Measurements from ENCODE around the gene SLC2A13. TPM values are rescaled to one million over a fixed set of nuclear protein-coding genes. Genes with fewer than 3 reads are reported as not detected.

The SLC2A13 gene
- total RNA-seq, 1 experiment from 2014 or later = 47.9 TPM

DNA sequence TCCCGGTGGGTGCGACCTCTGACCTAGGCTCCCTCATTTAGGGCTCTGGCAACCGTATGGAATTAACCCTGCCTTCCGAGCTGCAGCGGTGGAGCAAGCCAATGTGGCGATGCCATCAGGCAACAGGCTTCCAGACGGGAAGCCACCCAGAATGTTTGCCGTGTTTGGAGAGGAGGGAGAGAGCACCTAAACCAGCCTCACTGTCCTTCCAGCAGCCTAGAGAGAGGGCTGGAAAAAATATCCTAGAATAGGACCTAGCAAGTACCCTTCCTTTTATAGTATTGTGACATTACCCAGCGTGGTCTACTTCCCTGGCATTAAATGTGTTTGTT is 287 bp upstream of the SLC2A13 start:
- no peak for DNase-seq (ENCODE audit: extremely low read depth, low read depth)

DNA sequence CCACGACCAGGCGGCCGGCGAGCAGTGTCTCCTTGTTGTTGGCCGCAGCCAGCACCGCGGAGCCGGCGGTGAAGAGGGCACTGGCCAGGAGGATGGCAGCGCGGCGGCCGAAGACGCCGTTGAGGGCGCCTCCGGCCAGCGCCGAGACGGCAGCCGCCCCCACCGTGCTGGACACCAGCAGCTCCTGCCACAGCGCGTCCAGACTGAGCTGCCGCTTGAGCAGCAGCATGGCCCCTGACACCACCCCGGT is 691 bp downstream of the SLC2A13 start:
- no peak for DNase-seq (ENCODE audit: extremely low read depth, low read depth)

DNA sequence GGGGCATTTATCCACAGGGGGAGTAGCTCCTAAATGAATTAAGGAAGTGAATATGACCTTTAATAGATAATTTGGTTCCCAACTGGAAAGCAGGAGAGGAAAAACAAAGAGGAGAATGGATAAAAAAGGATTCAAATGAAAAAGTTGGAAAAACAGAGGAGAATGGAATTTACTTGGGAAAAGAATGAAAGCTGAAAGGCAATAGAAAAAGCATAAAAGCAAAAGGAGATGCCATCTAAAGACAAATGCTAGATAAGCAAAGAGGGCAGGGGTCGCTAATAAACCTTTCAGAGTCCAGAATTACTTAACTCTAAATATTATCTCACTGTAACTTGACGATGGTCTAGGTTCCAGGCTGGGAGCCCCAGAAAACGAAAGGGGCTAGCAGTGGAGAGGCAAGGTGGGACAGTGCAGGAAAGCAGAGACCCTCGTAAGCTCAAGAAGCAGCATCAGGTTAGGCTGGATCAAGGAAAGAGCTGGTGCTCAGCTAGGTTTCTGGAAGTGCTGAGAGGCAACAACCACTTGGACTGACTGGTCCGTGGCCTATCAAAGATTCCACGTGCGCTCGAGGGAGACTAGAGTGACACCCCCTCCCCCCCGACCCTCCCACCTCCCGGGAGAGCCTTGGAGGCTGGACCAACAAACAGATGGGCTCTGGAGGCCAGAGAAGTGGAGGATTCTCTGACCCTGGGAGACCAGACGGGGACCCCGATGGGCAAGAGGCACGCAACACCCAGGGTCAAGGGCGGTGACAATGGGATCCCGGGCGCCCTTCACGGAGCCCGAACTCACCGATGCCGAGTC is 1.2 kb downstream of the SLC2A13 start:
- no peak for DNase-seq (ENCODE audit: extremely low read depth, low read depth)

DNA sequence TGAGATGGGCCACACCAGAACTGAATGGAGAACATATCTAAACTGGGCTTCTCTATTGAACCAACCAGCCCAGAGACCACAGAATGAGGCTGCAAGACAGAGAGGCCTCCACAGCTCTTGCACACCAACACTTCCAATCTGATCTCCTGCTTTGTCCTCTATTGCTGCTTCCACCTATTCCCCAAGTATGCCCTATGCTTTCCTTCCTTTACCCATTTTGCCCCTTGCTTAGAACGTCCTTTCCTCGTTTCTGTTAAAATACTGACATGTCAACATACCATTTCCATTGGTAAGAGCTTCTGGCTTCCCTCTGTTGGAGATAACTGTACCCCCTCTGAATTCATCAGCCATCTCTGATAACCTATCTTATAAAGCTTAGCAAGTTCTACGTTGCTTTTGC is 2.8 kb downstream of the SLC2A13 start:
- no peak for DNase-seq (ENCODE audit: extremely low read depth, low read depth)

DNA sequence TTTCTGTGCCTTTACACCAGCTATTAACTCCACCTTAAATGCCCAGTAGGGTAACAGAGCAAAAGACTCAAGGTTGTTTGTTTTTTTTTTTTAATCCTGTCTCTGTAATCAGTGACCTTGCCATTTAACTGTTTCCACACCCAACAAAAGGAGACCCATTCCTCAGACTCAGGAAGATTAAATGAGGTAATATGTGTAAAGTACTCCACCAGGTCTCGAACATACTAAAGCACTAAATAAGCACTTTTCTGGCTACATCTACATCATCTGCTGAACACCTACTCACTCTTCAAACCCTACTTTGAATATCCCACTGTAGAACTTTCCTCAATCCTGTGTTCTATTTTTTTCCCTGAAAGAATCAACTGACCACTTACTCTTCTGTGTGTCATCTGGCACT is 4.1 kb downstream of the SLC2A13 start:
- no peak for DNase-seq (ENCODE audit: extremely low read depth, low read depth)

DNA sequence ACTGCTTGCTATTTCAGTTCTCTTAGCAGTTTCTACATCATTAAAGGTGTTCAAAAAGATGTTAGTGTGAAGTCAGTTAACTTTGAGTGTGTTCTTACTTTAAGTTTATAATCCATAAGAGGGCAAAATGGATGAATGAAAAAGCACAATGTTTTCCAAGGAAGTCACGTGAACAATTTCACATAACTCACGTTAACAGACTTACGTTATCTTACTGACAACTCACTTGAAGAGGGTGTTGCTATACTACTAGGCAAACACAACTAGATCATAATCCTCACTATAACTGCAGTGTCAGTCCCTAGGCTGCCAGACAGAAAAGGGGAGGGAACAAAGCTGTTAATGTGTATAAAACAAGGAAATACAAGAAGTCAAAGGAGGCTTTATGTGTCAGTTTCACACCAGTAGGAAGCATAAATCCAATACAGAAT is 6.4 kb downstream of the SLC2A13 start:
- no peak for DNase-seq (ENCODE audit: extremely low read depth, low read depth)

DNA sequence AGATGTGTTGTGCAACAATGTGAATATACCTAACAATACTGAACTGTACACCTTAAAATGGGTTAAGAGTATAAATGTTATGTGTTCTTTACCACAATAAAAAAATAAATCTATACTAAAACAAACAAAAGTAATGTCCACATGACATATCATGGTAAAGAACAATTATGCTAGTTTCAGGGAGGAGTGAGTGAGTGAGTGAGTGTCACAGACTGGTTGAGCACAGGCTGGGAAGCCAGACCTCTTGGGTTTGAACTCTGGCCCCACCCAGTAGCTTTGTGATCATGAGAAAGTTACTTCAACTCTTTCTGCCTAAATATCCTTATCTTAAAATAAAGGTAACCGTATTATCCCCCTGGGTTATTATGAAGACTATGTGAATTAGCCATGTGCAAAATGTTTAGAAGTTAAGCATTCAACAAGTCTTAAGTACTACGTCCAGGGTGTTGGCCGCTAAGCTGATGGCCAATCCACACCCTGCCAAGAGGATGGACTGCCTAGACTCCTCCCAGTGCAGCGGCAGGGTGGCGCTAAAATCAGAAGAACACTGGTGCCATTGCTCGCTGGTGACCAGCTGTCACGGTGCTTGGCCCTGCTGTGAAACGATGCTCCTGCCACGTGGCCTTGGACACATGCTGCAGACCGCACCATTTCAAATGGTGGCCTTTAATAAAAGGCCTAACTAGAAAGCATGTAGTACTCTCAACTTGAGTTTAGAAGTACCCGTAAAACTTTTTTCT is 7.3 kb downstream of the SLC2A13 start:
- DNase-seq (ENCODE audit: extremely low read depth, low read depth) = no peak

DNA sequence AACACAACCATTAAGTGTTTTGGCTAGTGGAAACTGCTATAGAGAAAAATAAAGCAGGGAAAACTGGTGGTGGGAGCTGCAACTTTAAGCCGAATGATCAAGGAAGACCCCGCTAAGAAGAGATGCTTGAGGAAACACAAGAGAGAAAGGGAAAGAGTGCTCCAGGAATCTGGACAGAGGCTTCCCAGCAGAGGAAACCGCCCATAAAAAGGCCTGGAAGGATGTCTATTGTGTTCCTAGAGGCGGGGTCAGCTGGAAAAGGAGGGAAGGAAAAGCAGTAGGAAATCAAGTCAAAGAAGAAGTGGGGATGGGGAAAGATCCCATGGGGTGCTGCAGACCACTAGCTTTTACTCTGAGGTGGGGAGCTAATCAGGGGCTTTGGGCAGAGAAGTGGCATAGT is 12.4 kb downstream of the SLC2A13 start:
- no peak for DNase-seq (ENCODE audit: extremely low read depth, low read depth)

DNA sequence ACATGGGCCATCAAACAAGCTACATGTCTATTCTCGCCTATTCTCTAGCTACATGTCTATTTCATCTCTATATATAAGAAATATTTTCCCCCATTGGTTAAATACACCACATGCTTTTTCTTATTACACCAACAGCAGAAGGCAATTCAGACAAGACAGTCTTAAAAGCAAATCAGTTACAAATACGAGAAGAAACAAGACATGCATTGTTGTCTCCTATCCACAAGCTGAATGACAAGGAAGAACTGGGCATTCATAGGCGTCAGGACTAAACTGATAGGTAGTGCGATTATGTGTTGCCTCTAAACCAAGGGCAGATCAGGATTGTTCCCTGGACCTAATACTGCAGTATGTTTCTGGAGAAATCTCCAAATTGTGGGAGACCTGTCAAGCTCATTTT is 19.4 kb downstream of the SLC2A13 start:
- DNase-seq (ENCODE audit: extremely low read depth, low read depth) = no peak

DNA sequence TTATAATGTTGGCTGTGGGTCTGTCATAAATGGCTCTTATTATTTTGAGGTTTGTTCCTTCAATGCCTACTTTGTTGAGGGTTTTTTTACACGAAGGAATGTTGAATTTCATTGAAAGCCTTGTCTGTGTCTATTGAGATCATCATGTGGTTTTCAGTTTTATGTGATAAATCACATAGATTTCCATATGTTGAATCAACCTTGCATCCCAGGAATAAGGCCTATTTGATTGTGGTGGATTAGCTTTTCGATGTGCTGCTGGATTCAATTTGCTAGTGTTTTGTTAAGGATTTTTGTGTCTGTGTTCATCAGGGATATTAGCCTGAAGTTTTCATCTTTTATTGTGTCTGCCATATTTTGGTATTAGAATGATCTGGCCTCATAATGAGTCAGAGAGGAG is 27.6 kb downstream of the SLC2A13 start:
- no peak for DNase-seq (ENCODE audit: extremely low read depth, low read depth)

DNA sequence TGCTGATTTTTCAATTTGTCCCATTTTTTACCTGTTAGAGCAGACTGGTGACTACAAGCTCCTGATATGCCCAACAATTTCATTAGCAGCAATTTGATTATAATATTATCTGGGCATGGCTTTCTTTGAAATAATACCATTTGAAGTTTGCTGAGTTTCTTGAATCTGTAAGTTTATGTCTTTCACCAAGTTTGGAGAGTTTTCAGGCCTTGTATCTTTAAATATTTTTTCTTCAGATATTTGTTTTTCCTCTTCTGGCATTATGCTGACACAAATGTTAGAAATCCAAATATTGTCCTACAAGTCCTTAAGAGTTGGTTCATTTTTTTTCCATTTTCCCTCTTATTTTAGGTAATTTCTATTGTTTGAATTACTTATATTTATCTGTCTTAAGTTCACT is 30.4 kb downstream of the SLC2A13 start:
- DNase-seq (ENCODE audit: extremely low read depth, low read depth) = no peak

DNA sequence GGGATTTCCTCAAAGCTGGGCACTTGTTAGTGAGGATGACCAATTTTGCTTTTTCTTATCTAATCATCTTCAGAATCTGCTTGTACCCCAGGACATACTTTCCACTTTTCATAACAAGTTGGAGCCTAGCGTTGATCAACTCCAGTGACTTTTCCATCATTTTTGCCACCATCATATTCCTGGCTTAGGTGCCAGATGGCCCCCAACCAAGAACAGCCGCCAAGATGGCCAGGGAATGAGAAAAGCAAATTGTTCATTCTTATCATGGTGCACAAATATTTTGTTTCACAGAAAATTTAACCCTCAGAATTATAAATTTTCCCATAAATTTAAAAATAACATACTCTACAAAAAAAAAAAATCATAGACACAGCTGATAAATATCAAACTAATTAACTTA is 37.5 kb downstream of the SLC2A13 start:
- no peak for DNase-seq (ENCODE audit: extremely low read depth, low read depth)

DNA sequence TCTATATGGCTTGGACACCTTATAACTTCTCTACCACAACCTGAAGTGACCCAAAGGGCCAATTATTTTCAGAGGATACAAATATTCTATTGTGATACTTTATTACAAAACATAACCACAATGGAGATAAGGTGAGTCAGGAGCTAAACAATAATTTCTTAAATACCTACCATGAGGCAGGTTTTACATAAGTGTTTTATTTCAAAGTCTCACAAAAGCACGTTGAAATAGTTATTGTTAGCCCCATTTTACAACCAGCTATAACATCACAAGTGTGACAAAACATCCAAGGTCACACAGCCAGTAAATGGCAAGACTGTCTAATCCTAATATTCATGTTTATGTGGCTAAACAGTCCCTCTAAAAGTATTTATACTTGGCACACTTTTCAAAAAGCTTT is 40.2 kb downstream of the SLC2A13 start:
- no peak for DNase-seq (ENCODE audit: extremely low read depth, low read depth)

DNA sequence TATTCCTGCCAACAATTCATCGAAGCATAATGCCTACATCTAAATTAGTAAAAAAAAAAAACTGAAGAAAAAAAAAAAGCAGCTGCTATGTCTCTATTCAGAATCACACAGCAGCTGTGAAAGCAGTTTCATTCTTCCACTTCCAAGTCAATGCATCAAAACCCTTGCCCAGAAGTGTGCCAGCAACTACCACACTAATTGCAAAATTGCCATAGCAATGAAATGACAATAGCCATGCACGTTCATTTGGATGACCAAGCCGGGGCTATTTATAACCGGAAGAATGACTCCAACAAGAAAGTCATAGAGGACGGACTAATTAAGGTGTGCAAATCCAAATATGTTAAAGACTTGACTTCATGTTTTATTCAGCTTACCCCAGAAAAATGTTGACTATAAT is 42.5 kb downstream of the SLC2A13 start:
- DNase-seq (ENCODE audit: extremely low read depth, low read depth) = no peak

DNA sequence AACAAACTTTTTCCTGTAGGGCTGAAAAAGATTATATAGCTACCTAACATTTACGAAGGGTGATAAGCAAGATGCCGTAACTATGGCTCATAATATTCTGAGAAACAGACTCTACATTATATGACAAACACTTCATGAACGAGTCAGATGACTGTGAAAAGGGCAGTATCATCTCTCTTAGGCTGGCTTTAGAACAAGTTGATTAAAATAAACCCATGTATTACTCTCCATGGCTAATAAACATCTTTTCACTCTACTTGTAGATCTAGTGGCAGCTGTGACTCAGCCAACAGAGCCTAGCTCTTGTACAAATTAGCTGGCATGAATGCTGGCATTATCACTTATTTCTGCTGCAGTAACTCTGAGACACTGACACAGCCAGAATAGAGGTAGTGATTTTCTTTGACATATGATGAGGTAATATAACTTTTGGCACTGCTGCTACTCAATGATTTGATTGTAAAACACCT is 47.1 kb downstream of the SLC2A13 start:
- no peak for DNase-seq (ENCODE audit: extremely low read depth, low read depth)

DNA sequence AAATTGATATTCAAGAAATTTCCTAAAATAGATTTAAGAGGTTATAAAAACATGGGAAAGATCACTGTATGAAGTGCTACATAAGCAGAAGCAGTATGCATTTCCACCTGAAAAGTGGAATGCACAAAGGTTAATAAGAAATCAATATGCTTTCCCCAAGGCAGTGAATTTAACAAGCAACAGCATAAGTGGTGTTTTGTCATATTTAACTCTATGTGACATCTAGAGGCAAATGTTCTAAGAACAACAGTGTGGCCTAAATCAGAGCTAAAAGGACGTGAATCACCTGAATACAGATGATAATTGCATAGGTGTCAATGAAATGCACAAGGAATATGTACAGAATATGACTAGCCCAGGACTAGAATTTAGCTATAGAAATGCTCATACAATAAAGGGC is 49.5 kb downstream of the SLC2A13 start:
- no peak for DNase-seq (ENCODE audit: extremely low read depth, low read depth)

DNA sequence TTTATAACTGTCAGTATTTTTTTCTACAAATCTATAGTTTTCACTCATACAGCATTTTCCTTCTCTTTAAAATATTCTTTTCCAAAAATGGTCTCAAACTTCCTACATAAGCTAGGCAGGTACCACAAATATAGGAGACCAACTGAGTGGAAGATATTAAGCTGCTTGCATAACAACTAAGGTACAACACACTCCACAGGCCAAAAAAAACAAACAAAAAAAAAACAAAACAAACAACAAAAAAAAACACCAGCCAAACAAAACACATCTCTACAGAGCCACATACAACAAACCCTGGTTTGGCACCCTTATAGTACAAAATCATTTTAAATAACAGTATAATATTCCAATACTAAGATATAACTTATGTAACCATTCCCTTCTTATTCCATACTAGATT is 50.1 kb downstream of the SLC2A13 start:
- DNase-seq (ENCODE audit: extremely low read depth, low read depth) = no peak

DNA sequence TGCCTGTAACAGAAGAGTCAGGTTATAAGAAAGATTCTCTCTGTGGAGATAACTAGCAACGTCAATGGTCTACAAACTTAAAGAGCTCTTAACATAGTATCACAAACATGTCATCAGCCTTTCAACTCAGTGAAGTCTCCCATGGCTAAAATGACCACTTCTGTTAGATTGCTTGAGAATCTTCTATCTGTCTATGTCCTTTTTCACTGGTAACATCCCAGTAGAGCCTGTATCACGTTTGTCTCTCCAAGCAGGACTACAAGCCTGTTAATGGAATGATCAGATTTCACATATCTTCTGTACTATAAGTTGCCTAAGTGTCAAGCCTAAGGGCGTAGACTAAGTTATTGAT is 50.7 kb downstream of the SLC2A13 start:
- DNase-seq (ENCODE audit: extremely low read depth, low read depth) = peak; percentile 40

DNA sequence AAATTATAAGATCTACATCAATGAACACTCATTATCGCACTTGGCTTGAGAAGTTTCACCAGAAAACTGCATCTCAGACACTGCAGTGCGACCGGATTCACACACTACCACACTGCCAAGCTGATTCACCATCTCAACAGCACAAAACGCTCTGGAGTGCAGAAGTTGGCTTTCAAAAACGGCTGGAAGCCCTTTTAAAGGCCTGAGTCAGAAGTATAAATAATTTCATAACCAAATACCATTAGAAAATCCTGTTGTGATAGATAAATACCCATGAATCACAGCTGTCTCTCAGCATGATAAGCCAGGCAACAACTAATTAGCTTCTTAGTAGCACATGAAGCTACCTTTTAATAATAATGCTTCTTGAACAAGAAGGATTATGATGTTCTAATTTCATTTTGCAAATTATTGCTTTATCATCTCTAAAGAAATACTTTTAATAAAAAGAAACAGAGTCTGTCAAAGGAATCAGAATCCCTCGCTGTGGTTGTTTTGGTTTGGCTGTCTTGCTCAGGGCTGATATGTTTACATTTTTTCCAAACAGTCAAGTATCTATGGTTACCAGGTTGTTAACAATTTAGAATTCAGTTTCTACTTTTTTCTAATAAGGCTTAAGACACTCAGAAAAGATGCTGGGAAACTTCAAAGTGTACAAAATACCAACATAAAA is 51.2 kb downstream of the SLC2A13 start:
- peak; percentile 80 for DNase-seq (ENCODE audit: extremely low read depth, low read depth)

DNA sequence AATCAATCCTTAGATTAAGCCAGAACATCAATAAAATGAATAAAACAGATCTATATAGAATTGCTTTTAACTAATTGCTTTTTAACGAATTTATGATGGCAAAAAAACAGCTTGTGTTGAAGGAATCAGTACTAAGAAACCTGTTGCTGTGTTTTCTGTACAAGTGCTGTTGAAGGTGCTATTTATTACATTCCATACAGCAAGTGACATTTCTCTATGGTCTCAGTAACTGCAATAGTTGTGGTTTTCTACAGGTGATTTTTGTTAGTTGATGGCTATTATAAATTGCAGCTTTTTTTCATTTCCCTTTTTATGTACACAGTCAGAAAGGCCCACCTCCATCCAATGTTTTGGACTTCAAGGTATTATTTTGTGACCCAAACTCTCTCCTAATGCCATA is 56.6 kb downstream of the SLC2A13 start:
- DNase-seq (ENCODE audit: extremely low read depth, low read depth) = no peak

DNA sequence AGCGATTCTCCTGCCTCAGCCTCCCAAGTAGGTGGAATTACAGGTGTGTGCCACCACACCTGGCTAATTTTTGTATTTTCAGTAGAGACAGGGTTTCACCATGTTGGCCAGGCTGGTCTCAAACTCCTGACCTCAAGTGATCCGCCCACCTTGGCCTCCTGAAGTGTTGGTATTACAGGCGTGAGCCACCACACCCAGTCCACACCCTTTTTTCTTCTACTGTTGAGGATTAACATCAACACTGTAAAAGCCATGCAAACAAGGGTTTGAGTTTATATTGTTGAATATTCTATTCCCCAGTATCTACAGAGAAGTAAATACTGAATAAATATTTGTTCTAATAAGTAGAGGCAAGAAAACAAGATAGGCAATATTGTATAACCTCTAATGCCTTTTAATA is 58.9 kb downstream of the SLC2A13 start:
- peak; percentile 64 for DNase-seq (ENCODE audit: extremely low read depth, low read depth)

DNA sequence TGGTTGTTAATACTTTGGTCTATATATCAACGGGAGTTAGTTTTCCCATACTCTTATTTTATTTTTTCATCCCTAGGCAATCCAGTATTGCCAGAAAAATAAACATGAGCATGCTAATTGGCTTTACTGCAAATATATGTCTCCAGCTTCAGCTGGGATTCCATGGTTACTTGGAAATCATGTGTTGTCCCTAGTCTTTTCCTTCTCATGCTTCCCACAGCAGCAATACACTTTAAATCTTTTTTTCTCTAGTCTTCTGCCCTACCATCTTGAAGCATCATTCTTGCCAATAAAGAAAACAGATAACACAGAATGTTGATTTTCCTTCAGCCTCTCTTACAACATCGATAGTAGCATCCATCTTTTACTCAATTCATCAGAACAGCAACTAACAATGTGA is 60.2 kb downstream of the SLC2A13 start:
- DNase-seq (ENCODE audit: extremely low read depth, low read depth) = no peak
